HG03108 (cell line): ENCODE measurements around the gene AP1M1.

Experiments used
- ATAC-seq: cut with Tn5 transposase; IDR thresholded peaks from one replicate; pipeline ENCODE4 v1.9.1; 2021; ENCODE audit warnings: moderate library complexity; ENCODE audit not compliant: unreplicated experiment

AP1M1 gene

DNA sequence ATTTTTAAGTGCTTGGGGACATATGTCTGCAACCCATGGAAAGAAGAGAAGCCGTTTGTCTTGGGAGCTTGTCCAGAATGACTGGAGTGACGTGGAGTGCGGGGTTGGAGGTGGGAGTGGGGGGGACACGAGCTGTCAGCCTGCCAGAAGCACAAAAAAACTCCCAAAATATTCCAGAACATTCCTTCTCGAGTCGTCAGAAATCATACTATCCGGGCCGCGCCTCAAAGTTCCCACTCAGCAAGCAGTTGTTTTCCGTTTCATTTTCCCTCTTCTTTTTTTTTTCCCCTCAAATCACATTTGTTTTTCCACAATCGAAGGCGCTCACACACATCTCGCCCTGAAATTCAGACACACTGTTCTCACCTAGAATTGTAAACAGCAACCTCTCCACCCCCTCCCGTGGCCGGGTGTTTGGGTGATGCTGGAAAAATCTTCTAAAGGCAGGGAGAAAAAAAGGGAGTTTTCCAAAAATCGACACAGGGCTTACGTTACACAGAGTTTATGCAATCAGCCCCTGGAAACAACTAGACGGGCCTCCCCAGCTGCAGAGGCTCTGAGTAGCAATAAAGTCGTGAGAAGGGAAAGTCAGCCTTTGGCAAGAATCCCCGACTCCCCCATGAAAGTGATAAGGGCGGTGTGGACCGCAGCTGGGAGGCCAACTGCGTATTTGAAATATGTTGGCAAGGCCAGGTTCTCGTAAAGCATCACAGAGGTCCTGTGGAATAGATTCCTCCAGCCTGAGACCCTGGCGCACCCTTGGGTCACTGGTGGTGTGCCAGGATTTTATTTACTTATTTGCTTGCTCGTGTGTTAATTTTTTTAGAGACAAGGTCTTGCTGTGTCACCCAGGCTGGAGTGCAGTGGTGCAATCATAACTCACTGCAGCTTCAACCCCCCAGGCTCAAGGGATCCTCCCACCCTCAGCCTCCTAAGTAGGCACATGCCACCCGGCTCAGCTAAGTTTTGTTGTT is 95.7 kb downstream of the AP1M1 start:
- ATAC-seq: no peak

DNA sequence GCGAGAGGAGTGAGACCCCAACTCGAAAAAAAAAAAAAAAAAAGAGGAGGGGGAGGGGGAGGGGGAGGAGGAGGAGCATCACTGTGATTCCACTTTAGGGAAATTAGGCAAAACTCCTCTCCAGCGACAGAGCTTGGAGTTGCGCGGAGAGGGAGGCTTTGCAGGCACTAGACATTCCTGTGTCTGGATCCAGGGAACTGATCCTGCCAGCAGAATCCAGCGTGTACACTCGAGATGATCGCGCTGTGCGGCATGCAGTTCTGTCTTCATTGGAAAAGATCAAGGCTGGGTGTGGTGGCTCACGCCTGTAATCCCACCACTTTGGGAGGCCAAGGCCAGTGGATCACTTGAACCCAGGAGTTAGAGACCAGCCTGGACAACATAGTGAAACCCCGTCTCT is 97.3 kb downstream of the AP1M1 start:
- no peak for ATAC-seq
